Measurements from ENCODE around the gene MRPS18B.

Gene MRPS18B

DNA sequence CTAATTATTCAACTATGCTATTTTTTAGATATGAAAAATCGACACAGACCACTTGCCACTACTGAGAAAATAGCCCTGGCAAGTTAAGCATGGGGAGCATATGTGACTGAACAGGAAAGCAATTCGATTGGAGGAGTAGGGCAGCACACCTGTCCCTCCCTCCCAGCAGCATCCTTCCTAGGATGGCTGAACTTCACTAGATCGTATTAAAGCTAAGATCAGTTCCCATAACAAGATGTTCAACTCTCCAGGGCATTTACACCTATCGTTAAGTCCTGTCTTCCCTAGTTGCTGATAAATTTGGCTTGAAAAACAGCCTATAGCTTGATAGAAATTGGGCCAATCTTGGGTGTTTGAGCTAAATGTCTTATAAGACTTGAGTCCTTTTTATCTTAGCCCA, 7.6 kb upstream of the MRPS18B start:
- no peak for DNase-seq

DNA sequence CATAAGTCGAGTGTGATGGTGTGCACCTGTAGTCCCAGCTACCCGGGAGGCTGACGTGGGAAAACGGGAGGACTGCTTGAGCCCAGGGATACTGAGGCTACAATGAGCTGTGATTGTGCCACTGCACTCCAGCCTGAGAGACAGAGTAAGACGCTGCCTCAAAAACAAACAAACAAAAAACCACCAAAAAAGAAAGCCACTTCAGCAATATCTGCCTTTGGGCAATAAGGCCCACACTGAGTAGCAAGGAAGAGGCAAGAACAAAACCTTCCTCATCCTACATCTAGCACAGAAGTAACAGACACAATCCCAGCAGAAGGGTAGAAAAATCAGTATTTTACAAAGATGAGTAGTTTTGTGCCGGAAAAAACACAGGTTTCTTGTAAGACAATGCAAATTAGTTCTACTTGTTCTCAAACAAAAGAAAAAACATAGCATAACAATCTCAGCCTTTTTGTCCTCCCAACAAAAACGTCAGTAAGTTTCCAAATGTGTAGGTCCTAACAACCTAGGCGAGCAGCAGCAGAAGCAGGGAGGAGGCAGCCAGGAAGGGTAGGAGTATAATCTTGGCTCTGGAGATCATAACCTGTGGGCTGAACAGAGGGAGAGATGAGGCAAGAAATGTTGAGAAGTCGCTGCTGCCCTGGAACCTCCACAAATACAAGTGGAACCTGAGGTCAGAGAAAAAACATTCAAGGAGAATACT, 6.3 kb upstream of the MRPS18B start:
- no peak for DNase-seq

DNA sequence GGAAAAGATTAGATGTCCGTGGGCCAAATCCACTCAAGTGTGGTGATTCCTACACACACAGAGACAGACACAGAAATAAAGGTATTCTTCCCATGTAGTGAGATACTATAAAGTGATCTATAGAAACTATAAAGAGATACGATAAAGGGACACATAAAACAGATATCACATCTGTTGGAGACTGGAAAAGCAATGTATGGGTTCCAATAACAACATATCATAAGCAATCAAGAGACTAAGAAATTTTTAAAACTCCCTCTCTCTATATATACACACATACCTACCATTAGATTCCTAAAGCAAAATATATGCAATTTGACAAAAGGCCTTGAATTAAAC, 5.8 kb upstream of the MRPS18B start:
- no peak for DNase-seq

DNA sequence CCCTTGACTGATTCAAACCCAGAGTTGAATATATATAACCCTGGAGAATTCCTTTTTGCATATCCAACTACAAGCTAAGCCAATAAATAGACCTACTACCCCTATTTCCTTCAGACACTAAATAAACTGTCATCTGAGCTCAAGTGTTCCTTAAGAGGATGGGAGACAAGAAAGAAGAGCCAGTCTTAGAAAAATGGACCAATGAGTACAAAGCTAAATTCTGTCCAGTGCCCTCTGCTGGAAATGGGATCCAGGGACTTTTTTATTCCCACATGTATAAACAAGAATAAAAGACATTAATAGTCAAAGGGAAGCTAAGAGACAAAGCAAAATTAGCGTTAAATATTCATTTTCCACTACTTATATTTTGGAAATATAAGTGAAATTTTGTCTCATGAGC, 5.4 kb upstream of the MRPS18B start:
- DNase-seq, result no peak

DNA sequence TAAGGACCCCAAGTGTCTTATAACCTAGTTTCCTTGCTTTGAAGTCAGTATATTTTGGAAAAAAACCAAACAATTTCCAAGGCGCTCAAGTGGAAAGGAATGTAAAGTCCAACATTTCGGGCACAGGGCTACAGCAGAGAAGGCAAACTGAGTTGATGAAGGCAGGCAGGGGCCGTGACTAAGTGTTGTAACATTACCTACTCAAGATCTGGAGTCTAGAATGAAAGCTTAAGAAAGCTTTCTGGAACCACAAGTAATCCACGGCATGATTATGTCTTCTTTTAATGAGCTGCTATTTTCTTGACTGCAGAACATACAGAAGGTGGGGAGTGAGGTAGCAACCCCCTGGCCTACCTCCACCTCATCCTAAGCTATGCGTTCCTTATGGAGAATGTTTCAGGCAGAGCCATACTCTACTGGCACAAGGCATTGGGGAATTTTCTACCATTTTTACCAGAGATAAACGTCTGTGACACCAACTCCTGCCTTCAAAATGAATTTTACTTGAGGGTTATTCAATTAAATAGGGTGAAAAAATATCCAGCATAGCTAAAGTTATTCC, 4.9 kb upstream of the MRPS18B start:
- no peak for DNase-seq

DNA sequence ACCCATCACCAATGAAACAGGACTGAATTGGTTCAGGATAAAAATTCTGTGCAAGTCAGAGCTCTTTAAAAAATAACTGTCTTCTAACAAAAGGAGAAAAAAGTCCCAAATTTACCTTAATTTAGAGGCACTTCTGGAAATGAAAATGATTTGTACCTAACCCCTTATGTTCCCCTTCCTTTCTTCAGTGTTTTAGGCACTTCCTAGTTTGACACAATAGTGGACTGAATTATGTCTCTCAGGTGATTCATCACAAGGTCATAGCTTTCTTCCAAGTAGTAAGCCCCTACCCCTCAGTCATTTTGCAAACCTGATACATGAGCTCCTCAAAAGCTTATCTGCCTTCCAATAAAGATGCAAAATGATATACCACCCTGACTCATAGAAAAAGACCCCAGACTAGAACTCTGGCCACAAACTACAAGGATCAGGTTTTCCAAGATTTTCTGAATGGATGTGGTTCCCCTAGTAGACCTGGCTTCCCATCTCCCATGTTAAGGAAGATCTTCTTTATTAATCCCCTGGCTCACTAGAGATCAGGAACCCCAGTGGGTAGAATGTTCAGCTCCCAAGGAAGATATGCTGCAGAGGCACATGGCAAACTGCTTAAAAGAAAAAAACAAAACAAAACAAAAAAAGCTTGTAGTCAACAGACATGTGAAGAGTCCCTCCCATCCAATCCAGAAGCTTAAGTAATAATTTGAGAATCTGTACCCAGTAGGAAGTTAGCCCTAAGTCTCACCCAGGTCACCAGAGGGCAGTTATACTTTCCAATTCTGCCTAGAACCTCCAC, 4.2 kb upstream of the MRPS18B start:
- no peak for DNase-seq

DNA sequence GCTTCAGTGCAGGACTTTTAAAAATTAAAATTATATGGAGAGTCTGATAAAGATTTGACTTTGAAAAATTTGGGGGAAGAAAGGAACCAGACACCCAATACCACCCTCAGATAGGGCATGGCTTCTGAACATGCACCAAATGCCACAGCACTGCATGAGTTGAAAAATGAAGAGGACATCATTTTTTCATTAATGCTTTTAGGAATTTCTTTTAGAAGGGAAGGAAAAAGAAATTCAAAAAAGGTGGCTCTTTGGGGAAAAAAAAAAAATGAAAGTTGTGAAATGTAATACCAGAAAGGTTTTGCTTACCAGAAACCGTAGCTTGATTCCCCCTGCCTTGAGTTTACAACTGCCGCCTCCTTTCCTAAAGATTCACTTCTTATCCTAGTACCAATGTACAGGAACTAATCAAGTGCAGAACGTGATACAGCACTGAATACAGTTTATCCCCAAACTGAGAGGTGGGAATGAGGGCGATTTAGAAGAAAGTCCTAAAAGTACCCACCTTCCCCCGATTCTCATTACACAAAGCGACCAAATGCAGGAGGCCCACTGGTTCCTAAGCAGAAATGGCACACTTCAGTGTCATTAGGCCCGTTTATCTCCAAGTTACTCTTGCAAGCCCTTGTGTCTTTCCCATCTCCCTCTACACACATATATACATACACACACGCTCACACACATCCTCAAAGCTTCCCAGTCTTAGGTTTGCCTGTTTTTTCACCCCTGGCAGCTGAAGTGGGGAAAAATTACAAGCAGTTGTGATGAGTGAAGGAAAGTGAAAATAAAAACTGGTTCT, 3.4 kb upstream of the MRPS18B start:
- DNase-seq, result no peak

DNA sequence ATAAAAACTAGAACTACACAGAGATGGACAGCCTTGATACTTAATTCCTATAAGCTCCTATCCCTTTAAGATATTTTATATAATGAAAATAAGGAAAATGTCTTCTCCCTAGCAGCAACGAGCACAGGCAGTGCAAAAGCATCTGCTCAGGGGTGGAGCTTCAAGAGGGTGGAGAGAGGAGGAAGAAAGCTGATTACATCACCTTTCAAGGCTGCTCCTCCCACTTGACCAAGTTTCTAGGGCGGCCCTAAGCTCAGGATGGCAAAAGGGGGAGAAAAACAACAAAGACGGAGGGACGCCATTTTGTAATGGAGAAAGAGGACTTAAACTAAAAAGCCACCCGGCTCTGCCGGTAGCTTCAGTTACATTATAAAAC, 2.8 kb upstream of the MRPS18B start:
- DNase-seq, result peak; percentile 65

DNA sequence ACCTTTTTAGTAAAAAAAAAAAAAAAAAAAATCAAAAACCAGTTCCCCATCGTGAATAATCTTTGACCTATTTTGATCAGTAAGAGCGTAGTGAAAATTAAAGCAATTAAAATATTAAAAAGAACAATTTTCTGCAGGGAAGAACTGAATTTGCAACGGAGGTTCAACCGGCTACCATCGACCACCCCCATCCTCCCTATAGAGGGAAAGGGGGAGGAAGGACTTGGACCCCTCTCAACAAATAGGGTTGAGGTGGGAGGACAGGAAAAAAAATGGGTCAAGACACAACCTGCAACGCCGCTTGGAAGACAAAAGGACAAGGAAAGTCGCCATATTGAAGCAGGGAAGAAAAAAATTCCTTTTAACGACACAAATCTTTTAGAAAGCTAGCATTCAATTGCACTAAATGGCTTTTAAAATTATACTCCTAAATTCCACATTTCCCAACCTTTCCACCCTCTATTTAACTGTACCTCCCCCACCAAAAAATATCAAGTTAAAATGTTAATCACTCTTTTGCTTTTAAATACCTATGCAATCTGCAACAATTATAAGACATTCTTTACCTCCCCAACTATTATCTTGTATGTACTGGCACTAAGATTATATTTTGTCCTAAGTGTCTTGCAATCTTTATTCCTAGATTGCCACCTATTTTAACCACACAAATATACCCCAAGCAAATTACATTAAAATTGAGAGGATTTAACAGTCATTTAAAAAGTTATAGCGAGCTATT, 2.3 kb upstream of the MRPS18B start:
- no peak for DNase-seq

DNA sequence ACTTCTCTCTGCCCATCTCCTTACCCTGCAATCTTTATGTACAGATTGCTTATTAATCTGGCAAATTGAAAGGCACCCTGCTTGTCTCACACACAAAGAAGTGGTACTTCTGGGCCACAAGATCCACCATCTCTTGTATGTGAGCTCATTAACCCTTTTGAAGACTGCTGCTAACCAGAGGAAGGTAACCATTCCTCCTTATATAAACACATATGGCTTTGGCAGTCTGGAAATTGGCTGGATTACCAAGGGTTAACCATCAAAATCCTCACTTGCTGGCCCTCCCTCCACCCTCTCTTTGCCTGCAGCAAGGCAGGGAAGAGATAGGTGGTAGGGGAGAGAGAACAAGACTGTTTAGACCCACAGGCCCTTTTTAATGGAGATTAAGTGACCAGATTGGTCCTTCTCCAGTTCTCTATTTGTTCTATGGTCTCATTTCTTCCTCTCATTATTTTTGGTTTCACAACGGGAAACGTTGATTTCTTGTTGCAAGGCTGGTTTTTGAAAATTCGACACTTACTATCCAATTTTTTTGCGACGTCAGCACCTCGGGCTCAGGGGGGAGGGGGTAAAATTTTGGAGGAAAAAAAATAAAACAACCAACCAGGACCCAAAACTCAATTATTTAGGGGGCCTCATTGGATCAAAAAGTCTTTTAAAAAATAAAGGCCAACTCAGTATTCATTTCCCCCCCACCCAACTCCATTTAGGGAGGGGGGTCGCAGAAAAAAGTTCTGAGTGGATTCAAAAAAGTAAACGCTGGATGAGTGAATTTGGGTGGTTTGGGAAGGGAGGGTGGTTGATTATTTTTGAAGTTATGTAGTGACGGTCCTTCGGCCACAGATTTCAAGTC, 1.5 kb upstream of the MRPS18B start:
- DNase-seq, result no peak

DNA sequence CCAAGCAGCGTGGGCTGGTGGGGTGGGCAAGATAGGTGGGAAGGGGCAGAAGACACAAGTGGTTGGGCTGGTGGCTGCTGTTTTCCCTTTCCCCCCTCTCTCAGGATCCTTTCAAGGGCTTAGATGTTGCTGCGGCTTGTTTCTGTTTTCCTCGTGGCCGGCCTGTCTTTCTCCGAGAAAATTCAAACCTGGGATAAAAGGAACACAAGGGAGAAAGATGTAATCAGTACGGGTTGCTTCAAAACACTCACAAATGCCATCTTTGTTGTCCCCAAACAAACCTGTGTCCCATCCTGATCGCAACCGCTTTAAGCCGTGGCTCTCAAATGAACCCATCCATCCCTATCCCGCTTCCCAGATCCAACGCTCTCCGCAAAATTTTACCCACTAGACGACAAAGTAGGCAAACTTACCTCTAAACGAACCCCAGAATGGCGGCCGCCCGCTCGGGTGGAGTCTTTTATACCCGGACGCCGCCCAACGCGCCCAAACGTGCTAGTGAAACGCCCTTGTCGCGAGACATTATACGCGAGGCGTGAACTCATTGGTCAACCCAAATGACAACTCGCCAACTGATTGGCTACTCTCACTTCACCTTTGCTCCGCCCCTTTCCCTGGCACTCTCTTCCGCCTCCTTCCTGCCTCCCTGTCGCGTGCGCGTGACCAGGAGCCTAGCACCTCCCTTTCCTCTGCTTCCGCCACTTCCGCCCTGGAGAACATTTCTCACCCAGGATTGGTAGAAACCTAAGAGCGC, 652 bp upstream of the MRPS18B start, which contains the start of gene PPP1R10:
Gene PPP1R10 (minus strand): TSS at position 433 of the 754 bp plus-strand sequence. CDS start 7,299 bp downstream, outside the sequence.
- DNase-seq, result peak; percentile 92

DNA sequence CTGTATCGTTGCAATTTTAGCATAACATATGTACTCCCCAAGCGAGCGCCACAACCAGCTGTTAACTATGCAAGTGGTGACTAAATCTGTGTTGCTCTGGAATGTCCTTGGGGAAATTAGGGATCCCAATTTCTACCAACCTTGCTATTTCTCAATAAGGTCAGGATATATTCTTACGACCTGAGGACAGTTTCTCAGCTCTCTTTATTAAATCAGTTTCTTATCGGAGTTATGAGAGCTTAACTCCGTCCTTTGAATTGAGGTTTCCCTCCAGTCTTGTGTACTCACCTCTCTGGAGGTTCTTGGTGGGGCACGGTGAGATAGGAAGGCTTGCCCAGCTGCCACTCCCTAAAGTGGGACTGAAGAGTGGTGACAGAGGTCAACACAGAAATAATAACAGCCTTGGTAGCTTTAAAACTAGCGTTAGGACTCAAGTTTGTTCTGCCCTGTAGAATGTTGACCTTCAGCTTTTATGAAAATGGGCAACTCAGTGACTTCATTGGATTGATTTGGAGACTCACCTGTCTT, 694 bp downstream of the MRPS18B start:
- DNase-seq, result no peak

DNA sequence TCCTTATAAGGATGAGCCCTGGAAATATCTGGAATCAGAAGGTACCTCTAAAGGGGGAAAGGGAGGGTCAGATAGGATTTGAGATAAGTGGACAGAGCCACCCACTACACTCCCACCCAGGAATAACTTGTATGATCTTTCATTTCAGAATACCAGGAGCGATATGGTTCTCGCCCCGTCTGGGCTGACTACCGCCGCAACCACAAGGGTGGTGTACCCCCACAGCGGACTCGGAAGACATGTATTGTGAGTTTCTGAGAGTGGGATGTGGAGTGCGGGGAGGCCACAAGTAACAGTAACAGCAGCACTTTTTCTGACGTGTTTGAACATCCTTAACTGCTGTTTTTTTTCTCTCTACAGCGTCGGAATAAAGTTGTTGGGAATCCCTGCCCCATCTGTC, 1.9 kb downstream of the MRPS18B start:
- no peak for DNase-seq

DNA sequence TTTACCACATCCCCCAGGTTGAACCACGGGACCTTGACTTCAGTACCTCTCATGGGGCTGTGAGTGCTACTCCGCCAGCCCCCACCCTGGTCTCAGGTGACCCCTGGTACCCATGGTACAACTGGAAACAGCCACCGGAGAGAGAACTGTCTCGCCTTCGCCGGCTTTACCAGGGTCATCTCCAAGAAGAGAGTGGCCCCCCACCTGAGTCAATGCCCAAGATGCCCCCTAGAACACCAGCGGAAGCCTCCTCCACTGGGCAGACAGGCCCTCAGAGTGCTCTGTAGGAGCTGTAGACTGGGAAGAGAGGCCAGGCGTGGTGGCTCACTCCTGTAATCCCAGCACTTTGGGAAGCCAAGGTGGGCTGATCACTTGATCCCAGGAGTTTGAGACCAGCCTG, 7.9 kb downstream of the MRPS18B start:
- DNase-seq, result no peak

DNA sequence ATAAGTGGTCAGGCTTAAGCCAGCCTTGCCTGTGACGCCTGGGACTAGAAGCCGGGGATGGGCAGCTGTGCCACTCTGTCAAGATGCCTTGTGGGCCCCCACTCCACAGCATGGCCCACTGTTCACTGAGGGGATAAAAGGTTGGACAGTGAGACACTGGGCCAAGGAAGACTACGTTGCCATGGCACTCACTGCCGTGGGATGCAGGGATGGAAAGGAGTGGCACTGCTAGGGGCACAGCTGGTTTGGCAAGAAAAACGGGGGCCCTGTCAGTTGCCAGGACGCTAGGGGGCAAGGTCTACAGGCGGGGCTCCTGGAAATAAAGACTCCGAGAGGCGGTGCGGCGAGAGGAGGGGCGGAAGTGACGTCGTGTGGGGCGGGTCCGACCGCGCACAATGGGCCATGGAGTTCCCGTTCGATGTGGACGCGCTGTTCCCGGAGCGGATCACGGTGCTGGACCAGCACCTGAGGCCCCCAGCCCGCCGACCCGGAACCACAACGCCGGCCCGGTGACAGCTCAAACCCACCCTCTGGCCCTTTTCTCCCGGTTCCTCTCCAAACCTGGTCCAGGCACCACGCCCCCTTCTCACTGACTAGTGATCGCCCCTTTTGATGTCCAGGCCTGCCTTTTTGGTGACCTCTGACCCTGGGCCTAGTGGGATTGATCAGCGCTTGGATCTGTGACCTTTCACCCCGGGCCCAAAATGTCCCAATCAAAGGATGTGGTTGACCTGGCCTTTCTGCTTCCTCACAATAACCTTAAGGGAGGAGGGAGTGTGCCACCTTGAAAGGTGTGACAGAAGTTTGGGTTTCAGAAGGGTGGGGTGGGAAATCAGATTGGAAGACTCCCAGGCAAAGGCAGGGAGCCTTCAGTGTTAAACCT, 9.1 kb downstream of the MRPS18B start, which contains the start of gene ATAT1:
Gene ATAT1 (plus strand): TSS at position 391 of the 883 bp plus-strand sequence.
- DNase-seq, result peak; percentile 86

DNA sequence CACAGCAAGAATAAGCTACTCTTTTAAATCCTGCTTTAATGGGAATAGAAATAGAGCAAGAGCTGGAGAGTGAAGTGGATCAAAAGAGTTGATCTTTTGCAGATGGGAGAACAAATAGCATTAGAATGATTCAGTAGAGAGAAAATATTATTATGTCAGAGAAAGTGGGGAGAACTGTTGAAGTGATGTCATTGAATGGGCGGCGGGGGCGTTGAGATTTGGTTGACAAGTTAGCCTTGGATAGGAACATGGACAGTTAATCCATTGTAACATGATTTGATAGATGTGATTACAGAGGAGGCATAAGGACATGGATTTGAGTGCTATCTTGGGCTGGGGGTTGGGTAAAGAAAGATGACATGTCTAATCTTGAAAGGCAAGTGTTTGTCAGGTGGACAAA, 18.2 kb downstream of the MRPS18B start:
- DNase-seq, result no peak

DNA sequence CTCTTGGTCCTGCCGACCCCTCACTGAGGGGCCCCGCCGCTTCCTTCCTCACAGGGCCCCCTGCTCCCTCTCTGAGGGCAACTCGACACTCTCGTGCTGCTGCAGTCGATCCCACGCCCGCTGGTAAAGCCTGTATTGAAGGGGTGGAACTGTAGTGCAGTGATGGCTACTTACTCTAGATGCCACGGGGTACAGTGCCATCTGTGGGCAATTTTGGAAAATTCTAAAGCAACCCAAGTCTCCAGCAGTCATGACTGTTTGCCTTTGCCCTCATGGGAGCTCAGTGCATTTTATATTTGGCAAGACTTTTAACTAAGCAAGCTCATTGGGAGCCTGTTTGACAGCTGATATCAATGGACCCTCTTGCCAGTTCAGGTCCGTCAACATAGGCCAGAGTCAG, 22.8 kb downstream of the MRPS18B start:
- no peak for DNase-seq

DNA sequence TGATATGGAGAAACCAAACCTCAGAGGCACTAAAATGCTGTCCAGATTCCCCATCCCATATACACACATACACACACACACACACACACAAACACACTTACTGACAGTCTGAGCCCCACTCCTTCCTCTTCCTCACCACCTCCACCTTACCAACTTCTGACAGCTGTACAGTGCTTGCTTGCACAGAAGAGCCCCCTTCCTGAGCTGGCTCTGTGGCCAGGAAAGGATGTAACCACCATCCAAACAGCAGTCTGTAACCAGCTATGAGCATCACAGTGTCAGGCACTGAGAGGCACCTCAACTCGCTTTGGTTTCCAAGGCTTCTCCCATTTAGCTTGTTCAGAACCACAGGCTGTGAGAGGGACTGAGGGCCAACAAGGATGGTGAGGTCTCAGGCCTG, 23.4 kb downstream of the MRPS18B start:
- no peak for DNase-seq

DNA sequence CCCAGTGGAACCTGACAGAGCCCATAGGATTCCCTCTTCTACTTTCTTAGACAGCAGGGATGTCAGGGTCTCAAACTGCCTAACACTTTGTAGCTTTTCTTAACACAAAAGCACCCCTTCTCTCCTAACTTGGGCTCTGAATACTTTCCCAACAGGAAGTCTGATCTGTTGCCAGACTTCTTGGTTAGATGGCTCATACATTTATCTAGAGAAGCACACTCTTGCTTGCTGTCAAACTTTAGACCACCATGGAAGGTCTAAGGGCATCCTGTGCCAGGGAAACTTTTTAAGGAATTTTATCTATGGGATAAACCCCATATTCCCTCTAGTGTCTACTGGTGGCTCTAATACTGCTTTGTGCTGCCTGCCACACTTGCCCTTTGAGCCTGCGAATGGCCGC, 26.0 kb downstream of the MRPS18B start:
- no peak for DNase-seq
